HG03108 (cell line): ENCODE results near the gene UNC93A.
"Not testable (repeated sequence)": the region's sequence is repeated elsewhere in the genome, so short reads cannot be mapped to it uniquely, and the experiment has no call there.

Experiments
- ATAC-seq: cut with Tn5 transposase; IDR thresholded peaks from one replicate; pipeline ENCODE4 v1.9.1; 2021; ENCODE audit warnings: moderate library complexity; ENCODE audit not compliant: unreplicated experiment

Gene UNC93A

DNA sequence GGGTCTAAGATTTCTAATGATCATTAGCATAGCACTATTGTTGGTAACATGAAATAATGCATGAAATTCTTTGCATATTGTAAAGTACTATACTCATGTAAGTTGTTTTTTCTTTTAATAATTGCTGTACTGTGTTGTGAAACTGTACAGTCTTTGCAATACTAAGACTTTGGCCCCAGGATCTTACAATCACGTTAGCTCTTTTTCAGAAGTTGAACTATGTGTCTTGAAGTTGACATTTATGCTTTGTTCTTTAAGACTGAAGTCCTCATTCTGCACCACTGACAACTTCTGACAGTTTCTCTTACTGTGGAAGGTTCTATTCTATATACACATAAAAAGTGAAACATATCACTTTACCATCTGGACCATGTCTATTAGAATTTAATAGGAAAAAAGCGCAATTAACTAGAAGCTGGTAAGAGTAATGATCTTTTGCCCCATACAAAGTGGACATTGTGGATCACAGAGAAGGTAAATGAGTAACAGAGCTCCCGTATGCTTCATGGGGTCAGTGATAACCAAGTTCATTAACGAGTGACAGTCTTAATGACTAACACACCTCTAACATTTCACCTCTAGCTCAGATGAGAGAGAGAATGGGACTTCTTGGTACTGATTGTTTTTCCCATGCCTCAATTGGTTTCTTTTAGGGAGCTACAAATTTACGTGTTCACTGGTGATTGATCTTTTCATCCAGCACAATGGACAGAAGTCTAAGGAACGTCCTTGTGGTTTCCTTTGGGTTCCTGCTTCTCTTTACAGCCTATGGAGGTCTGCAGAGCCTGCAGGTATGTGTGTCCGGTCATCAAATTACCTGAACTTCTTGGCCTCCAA is at the start of gene UNC93A:
Gene UNC93A, plus strand, starts transcription at position 530 of the 837 bp plus-strand sequence. Its CDS starts 175 bp downstream, at position 705.
- ATAC-seq = no peak

DNA sequence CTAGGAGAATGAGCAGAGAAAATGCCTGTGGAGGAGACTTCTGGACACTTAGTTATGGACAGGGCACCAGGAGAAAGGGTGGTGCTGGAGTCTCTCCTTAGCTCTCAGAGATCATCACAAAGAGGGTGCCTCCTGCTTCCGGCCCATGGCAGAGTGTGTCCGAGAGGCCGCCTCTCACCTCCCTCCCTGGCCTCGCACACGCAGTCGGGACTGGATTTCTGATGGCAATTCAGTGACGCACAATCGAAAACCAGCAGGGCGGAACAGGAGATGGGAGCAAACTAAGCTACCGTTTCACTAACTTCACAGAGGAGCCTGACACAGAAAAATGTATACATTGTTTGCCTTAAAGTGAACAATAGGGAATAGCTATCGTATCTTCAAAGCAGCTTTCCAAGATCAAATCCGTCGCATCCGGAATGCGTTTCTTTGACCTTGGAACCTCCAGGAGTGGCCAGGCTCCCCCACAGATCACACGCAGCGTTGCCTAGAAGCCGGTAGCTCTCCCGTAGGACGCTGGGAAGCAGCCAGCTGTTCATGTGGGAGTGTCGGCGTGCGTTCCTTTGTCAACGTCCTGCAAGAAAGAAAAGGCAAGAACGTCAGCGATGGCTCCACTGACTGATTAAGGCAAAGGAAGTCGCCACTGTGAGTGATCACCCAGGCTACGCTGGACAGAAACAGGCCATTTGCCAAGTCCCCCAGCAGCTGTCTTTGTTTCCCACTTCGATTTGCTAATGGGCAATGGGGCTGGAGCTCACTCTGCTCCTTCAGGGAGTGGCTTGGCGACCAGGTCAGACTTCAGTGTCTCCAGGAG is 49.6 kb upstream of the UNC93A start:
- not testable (repeated sequence) for ATAC-seq

- not testable (repeated sequence) for ATAC-seq
These were observed 49.0 kb upstream of the UNC93A start for GRCh38 chr6:167242135-167242506.

DNA sequence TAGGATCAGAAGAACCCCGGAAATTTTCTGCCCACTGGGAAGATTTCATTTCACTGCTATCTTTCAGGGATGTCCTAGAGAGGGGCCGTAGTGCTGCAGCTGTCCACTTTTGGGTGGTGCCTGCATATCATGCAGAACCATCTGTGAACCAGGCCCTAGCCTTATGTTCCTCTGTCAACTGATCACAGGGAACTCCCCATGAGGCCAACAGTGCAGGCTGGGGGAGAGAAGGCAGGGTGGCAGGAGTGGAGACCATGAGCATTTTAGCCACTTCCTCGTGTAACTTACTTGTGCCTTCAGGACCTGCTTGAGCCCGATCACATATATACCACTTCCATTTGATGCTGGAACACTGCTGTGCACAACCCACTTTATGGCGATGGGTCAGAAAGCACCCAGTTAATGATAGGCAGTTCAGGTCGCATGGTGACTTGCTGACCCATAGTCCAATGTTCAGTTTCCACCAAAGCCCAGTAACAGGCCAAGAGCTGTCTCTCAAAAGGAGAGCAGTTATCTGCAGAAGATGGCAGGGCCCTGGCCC is 48.5 kb upstream of the UNC93A start:
- ATAC-seq = not testable (repeated sequence)

GRCh38 chr6:167244064-167244960 is 46.8 kb upstream of the UNC93A start:
- no peak for ATAC-seq

DNA sequence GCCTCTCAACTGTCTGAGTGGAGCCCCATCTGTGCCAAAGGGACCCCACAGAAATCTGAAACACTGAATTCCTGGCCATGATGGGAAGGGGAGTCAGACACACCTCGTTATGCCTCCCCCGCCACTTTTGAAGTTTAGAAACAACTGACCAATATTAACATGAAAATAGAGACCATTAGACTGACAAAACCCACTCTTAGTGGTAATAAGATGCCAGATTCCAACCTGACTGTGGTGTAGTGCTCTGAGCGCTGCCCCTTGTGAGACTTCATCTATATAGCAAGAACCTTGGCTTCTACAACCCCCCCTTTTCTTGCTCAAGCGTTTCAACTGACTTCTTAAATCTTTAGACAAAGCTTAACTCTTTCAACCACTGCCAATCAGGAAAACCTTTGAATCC is 46.1 kb upstream of the UNC93A start:
- no peak for ATAC-seq

- no peak for ATAC-seq
These were observed 45.5 kb upstream of the UNC93A start for GRCh38 chr6:167245591-167245990.

DNA sequence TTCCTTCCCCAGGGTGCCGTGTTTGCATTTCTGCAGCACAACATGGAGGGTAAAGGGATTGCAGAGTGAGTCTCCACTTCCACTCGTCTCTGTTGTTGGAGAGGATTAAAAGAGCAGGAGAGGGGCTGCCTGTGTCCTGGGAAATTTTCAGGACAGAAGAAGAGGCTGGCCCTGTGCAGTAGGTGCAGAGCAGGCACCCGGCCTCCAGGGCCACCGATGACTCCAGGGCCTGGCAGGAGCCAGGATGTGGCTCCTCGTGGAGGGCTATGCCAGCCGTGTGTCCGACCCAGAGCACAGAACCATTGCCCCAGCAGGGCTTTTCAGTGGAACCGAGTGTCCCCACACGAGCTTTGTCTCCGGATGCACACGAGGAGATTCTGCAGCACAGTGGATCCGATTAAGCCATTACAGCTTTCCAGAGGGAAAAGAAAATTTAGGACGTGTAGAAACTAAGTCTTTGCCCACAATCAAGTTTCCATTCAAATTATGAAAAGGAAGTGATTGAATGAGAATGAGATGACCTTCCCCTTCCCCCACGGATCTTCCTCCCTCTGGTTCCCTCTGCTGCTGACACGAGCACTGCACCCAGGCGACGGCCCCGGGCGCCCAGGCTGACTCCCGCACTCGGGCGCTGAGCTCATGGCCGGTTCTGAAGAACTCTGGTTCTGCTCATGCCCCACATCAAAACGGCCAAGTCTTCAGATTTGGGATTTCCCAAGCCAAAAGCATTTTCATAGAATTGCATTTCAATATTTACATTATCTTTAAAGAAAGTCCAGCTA is 43.1 kb upstream of the UNC93A start:
- ATAC-seq = no peak

DNA sequence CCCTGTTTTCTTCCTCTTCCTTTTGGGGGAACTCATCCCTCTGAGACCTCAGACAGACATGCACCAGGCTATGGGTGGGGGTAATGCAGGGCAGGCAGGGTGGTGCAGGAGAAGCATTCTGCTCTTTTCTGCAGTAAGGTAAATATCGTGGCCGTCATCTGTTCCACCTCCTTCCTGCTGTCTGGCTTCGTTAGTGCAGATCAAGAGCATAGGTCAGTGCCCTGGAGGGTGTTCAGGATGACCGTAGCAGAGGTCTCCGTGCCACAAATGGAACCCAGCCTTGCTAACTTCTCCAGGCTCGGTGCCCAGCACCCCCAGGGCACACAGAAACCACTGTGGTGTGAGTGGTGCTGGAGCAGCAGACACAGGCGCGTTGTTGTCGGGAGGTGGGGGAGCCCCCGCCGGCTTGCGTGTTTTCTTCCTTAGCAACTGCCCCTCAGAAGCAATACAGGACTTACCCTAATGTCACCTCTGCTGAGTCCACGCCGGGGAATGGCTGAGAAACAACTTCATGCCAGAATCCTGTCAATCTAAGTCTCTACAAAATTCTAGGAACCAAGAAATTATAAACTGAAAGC is 42.1 kb upstream of the UNC93A start:
- ATAC-seq = not testable (repeated sequence)

DNA sequence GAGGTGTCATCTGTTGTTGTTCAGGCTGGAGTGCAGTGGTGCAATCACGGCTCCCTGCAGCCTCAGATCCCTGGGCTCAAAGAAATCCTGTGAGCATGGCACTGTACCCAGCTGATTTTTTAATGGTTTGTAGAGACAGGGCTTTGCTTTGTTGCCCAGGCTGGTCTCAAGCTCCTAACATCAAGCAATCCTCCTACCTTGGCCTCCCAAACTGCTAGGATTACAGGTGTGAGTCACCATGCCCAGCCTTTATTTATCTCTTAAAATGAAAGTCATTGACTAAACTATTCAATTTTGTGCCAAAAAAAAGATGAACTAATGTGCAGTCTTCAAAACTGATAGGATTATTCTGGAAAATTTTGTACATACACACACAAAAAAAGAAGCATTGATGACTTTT is 38.8 kb upstream of the UNC93A start:
- ATAC-seq = no peak

DNA sequence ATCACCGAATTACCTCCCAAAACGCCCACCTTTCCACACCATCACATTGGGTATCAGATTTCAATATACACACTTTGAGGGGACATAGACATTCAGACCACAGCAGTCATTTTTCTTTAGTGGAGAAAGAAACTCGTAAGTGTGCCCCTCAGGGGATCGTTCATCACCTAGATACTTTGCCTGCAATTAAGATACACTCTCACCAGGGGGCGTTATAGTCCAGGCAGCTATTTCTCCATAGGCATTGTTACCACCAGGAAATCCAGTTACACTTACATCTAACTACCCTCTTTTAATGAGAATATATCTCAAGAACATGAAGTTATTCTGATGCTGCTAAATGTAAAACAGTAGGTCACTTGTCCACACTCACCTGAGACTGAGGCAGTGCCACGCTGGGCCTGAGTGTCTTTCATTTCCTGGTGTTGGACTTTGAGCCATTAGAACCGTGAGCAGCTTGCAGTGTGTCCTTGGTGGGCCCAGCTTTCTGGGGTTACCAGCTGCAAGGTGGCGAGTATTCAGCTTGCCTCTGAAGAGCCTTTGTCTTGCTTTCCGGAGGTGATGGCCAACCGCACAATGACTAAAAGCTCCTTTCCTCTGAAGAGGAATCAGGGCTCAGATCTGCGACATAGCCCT is 35.1 kb upstream of the UNC93A start:
- ATAC-seq = no peak

GRCh38 chr6:167258646-167259045 is 32.5 kb upstream of the UNC93A start:
- ATAC-seq = no peak

- not testable (repeated sequence) for ATAC-seq
These were observed 24.9 kb upstream of the UNC93A start for GRCh38 chr6:167266057-167266829.

DNA sequence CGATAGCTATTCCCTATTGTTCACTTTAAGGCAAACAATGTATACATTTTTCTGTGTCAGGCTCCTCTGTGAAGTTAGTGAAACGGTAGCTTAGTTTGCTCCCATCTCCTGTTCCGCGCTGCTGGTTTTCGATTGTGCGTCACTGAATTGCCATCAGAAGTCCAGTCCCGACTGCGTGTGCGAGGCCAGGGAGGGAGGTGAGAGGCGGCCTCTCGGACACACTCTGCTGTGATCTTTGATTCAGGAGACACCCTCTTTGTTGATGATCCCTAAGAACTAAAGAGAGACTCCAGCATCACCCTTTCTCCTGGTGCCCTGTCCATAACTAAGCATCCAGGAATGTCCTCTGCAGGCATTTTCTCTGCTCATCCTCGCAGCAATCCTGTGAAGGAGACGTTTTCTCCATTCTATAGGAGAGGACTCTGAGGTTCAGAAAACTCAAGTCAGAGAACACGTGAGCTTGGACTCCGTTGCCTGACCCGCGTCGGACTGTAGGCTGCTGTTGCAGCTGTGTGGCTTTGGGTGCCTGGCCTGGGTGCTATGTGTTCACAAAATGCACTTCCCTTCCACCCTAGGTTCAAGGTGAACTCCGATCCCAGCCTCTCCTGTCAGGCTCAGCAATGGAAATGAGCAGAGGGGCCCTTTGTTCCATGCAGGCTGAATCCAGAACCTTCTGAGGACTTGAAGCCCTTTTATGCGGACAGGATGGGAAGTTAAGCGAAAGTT is 24.1 kb upstream of the UNC93A start:
- no peak for ATAC-seq

- ATAC-seq = not testable (repeated sequence)
These were observed 23.6 kb upstream of the UNC93A start for GRCh38 chr6:167267556-167267898.

GRCh38 chr6:167267921-167268401 is 23.2 kb upstream of the UNC93A start:
- no peak for ATAC-seq

DNA sequence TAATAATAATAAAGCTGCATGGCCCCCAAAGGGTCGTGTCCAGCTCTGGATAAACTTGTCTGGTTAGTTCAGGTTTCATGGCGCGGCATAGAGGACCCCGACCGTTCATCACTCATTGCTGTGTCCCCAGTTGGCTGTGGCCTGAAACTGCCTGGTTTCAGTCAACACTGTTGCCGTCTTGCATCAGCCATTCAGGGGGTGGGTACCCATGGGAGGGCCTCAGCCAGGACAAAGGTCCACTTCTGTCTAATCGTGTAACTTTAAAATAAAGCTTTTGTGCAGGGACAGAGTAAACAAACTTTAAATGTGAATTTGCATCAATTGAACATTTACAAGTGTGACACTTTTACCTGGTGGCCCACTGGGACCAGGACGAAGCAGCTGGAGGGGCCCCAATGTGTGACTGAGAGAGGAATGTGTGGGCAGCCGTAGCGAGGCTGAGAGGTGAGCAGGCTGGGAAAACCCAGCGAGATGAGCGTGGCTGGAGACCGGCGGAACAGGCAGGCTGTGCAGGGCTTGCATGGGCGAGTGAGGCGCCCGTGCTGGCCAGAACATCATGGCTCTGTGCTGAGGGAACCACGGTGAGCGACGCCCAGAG is 22.3 kb upstream of the UNC93A start:
- ATAC-seq = no peak
